WI38 (cell line): ENCODE results near the gene TBC1D24.

Experiments used
- H3K4me3 ChIP-seq: 2 replicates; pipeline ENCODE4 v1.5.1; 2011; ENCODE audit warnings: low read depth, mild to moderate bottlenecking, control low read depth, low read length
- TF ChIP-seq, protein P1 (sequence below): IDR thresholded peaks from 2 replicates; pipeline ENCODE4 v1.5.1; 2012; ENCODE audit warnings: low read depth, mild to moderate bottlenecking, control low read depth, low read length

The TBC1D24 gene

DNA sequence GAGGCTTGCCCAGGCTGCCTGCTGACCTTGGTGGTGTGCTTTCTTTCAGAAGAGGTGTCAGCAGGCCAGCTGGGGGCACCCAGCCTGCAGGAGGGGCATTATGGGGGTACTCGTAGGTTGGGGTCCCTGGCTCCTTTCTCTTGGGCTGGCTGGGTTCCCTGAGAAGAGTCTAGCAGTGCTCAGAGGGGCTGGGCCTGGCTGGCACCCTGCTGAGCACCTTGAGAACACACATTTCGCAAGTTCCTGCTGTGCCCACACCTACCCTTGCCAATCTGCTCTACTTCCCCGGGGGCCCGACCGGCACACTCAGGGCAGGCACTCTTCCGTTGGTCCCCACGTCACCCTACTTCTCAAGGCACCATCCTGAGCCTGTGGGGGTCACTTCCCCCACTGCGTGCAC, 51.2 kb downstream of the TBC1D24 start:
- no peak overlapping the region for H3K4me3 ChIP-seq
- TF ChIP-seq, protein P1, sequence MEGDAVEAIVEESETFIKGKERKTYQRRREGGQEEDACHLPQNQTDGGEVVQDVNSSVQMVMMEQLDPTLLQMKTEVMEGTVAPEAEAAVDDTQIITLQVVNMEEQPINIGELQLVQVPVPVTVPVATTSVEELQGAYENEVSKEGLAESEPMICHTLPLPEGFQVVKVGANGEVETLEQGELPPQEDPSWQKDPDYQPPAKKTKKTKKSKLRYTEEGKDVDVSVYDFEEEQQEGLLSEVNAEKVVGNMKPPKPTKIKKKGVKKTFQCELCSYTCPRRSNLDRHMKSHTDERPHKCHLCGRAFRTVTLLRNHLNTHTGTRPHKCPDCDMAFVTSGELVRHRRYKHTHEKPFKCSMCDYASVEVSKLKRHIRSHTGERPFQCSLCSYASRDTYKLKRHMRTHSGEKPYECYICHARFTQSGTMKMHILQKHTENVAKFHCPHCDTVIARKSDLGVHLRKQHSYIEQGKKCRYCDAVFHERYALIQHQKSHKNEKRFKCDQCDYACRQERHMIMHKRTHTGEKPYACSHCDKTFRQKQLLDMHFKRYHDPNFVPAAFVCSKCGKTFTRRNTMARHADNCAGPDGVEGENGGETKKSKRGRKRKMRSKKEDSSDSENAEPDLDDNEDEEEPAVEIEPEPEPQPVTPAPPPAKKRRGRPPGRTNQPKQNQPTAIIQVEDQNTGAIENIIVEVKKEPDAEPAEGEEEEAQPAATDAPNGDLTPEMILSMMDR = no peak

DNA sequence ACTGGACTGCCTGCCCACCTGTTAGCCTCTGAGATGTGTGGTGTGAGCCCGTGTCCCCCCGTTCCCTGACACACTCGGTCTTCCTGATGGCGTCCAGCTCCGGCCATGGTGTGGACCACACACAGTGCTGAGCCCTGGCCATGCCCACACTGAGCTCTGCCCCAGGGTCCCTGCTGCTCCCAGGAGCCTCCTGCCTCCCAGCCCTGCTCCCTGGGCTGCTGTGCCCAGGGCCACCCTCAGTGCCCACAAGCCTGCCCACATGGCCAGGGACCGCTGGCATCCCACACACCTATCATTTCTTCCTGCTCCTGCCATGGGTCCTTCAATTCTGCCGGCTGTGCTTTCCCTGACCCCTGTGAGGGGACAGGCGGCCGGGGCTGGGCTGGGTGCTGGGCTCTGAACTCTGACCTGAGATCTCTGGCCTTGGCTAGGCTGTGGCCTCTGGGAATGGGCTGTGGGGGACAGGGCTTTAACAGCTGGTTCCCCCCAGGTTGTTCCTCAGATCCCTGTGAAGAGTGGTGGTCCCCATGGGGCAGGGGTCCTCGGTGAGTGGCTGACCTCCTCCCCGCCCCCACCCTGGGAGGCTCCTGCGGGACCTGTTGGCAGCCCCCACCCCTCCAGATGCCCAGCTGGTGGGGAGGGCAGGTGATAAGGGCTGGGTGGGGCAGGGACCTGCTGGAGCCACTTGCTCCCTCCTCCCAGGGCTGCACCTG, 52.3 kb downstream of the TBC1D24 start:
- TF ChIP-seq, protein P1 = no peak
- no peak overlapping the region for H3K4me3 ChIP-seq

DNA sequence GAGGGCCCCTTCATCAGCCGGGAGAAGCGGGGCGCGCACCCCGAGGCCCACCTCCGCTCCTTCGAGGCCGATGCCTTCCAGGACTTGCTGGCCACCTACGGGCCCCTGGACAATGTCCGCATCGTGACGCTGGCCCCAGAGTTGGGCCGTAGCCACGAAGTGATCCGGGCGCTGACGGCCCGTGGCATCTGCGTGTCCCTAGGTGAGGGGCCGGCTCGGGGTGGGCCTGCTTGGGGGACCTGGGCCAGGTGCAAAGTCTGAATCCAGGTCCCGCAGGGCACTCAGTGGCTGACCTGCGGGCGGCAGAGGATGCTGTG, 52.8 kb downstream of the TBC1D24 start:
- no peak overlapping the region for H3K4me3 ChIP-seq
- TF ChIP-seq, protein P1 = no peak

DNA sequence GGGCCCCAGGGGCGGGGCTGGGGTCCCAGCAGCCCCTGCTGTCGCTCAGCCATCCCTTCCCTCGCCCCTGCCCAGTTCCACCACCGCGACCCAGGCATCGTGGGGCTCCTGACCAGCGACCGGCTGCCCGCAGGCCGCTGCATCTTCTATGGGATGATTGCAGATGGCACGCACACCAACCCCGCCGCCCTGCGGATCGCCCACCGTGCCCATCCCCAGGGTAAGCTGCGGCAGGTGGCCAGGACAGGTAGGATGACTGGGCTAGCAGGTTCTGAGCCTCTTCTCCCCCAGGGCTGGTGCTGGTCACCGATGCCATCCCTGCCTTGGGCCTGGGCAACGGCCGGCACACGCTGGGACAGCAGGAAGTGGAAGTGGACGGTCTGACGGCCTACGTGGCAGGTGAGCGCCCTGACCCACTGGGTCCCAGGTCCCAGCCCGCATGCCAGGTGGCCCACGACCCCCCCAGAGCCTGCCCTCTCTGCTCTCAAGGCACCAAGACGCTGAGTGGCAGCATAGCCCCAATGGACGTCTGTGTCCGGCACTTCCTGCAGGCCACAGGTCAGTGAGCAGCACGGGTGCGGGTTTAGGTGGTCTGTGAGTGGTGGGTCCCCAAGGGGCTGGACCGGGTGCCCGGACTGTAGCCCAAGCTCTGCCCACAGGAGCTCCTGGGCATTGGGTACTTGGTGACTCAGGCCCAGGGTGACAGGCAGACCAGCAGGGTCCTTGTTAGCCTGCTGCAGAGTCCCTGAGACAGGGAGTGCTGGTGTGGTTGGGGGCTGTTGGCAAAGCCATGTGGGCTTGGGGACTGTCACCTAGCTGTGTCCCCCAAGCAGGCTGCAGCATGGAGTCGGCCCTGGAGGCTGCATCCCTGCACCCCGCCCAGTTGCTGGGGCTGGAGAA, 53.5 kb downstream of the TBC1D24 start:
- no peak overlapping the region for H3K4me3 ChIP-seq
- TF ChIP-seq, protein P1 = no peak

DNA sequence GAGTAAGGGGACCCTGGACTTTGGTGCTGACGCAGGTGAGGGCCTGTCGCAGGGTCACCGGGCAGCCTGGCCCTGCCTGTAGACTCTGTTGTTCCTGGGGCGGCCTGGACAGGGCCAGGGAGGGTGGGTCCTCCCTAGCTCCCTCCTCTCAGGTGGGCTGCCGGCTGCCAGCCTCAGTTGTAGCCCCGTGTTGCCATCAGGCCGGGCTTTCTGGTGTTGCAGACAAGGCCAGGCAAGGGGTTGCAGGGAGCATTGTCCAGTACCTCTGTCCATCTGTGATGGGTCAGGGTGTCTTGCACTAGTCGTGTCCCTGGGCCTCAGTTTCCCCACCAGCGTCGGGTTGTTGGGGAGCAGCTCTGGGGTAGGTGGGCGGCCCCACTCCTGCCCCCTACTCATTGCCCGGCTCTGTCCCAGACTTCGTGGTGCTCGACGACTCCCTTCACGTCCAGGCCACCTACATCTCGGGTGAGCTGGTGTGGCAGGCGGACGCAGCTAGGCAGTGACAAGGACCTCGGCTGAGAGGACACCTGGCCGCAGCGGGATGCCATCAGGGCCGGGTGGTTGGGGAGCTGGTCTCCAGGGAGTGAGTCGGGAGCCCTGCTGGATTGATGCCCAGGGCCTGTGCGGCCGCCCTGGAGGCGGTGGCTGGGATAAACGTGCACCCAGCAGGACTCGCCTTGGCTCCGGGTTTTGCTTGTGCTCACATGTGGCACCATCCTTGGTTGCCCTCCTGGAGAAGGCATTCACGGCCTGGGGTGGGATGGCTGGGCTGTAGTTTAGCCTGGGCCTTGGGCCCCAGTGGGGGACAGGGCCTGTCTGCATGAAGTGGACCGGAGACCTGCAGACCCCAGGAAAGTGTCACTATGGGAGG, 54.4 kb downstream of the TBC1D24 start:
- TF ChIP-seq, protein P1 = no peak
- H3K4me3 ChIP-seq = no peak overlapping the region

DNA sequence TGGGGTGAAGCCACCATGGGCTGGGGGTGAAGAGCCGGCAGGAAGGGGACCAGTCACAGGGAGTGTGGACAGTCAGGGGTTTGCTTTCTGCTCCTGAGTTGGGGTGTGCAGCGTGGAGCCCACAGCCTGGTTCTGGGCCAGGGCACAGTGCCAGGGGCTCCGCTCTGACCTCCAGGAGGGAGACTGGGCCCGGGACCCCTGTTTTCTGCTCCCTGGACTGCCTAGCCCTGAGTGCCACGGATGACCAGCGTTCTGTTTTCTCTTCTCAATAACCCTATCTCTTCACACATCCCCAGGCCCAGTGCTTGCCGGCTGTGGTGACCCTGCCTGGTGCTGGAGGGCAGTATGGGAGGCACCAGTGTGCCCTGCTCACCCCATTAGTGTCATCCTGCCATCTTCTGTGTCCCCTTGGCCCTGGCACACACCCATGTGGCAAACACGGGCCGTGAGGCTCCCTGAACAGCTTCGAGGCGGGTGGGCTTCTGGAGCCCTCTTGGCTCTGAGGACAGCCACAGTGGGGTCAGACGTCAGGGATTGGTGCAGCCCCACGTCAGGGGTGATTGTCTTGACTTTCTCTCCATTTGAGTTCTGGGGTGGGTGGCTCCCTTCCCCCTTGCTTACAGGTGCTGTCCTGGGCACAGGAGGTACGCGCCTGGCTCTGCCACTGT, 55.2 kb downstream of the TBC1D24 start:
- no peak overlapping the region for H3K4me3 ChIP-seq
- TF ChIP-seq, protein P1 = no peak
